LNCaP clone FGC (cell line): ENCODE measurements around the gene GRK1.

Source experiments
- DNase-seq: peaks from one replicate; pipeline ENCODE4 v3.0.0-alpha.2; 2011; ENCODE audit warnings: low read depth
- H3K4me3 ChIP-seq: 2 replicates; pipeline ENCODE4 v1.5.1; 2011; ENCODE audit warnings: mild to moderate bottlenecking, low read depth, low read length, control low read depth
- TF ChIP-seq, protein P1 (sequence below): IDR thresholded peaks from 2 replicates; pipeline ENCODE4 v1.5.1; 2012; ENCODE audit warnings: mild to moderate bottlenecking; ENCODE audit not compliant: control insufficient read depth, insufficient read depth; ENCODE audit errors: extremely low read depth

The GRK1 gene

DNA sequence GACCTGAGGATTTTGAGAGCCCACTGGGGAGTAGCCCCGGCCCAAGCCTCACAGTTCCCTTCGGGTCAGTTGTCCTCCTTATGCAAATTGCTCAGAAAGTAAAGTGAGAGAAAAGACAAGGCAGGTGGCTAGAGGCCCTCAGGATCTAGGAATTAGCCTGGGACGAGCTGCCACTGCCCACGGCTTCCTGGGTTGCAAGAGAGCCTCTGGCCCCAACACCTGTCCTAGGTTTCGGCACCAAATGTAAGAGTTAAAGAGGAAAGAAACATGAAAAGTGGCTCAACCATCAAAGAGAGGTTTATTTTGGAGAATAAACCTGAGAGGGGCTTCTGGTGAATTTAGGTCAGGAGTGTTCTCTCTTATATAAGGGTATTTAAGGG lies 117.6 kb downstream of the GRK1 start:
- DNase-seq: no peak
- TF ChIP-seq, protein P1, sequence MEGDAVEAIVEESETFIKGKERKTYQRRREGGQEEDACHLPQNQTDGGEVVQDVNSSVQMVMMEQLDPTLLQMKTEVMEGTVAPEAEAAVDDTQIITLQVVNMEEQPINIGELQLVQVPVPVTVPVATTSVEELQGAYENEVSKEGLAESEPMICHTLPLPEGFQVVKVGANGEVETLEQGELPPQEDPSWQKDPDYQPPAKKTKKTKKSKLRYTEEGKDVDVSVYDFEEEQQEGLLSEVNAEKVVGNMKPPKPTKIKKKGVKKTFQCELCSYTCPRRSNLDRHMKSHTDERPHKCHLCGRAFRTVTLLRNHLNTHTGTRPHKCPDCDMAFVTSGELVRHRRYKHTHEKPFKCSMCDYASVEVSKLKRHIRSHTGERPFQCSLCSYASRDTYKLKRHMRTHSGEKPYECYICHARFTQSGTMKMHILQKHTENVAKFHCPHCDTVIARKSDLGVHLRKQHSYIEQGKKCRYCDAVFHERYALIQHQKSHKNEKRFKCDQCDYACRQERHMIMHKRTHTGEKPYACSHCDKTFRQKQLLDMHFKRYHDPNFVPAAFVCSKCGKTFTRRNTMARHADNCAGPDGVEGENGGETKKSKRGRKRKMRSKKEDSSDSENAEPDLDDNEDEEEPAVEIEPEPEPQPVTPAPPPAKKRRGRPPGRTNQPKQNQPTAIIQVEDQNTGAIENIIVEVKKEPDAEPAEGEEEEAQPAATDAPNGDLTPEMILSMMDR: no peak
- no peak overlapping the region for H3K4me3 ChIP-seq

DNA sequence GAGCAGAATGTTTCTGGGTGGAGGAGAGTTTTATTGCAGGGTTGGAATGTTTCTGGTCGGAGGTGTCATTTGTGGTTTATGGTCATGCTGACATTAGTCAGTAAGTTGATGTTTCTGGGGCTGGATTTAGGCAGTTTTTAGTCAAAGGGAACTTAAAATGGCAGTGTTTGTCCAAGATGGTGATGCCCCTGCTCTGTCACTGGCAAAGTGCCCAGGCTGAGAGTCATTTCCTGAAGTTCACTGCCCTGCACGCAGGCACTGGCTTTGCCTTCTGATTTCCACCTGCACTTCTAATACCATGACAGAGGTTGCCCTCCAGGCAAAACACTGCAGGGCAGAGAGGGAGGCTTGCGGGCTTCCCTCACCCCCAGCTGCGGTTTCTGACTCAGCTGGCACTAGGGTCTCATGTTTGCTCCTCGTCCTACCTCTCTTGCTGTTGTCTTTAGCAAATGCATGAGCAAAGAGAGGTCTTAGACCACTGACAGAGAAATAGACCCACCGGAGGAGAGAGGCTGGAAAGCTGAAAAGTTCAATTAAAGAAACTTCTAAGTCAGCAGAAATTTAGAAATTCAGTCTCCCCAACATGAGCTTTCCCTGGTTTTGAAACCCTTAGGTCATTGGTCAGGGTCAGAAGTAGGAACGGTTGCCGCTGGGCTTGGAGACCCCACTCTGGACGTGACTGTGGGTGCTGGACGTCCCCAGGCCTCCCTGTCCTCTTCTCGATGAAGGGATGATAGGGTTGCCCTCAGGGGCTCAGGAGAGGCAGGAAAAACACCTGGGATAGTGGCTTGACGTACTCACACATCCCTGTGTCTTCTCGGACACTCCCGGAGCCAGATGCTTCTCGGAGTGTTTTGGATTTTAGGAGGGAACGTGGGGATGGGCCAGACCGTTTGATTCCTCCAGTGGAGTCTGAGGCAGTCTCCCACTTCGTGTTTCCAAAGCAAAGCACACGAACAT lies 118.3 kb downstream of the GRK1 start:
- no peak for DNase-seq
- TF ChIP-seq, protein P1: no peak

DNA sequence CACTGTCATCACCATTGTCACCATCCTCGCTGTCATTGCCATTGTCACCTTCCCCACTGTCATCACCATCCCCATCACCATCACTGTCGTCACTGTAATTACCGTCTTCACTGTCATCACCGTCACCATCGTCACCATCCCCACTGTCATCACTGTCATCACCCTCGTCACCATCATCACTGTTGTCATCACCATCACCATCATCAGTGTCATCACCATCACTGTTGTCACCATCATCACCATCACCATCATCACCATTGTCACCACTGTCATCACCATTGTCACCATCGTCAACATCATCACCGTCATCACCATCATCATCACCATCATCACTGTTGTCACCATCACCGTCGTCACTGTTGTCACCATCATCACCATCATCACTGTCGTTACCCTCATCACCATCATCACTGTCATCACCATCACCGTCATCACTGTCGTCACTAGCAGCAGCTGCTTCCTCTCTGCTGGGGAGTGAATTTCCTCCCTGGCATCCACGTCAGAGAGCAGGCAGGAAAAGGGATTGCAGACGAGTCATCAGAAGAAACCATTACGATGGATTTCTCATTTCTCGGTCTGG lies 119.3 kb downstream of the GRK1 start:
- H3K4me3 ChIP-seq: no peak overlapping the region
- no peak for DNase-seq
- TF ChIP-seq, protein P1: no peak

More for the DNA sequence above, 118.3 kb downstream of the GRK1 start:
- no peak overlapping the region for H3K4me3 ChIP-seq
